PC-9 (cell line): ENCODE results near the gene RELB. TPM values are rescaled to one million over a fixed set of nuclear protein-coding genes. Genes with fewer than 3 reads are reported as not detected.

Experiments used
- BruUV-seq: library from RNA; stranded (reverse); fragments of 400-500 nt; replicated peaks from 2 replicates; lab custom pipeline; 2021; lab: Mats Ljungman, UMichigan
- CTCF ChIA-PET: fragments of 300-600 bp; sonication (Branson Sonifier 250); formaldehyde crosslinking; loops from one replicate; lab custom pipeline; 2022; ENCODE audit warnings: antibody characterized with exemption; lab: Charles Lee
- POLR2A ChIA-PET: fragments of 300-600 bp; sonication (Branson Sonifier 250); formaldehyde crosslinking; loops from one replicate; lab custom pipeline; 2022; ENCODE audit warnings: antibody characterized with exemption; ENCODE audit not compliant: unreplicated experiment; lab: Charles Lee
- DNase-seq, 2 experiments: peaks; one replicate each; pipeline versions ENCODE4 v3.0.0 to v3.0.0-alpha.2; 2015 to 2022; ENCODE audit warnings: mixed read lengths in 1 of 2
- H2AFZ ChIP-seq: fragments of 200-600 bp; sonication (generic); 2 replicates; pipeline ENCODE4 v1.8.1; 2017; ENCODE audit warnings: antibody characterized with exemption
- H3F3A ChIP-seq: fragments of 200-600 bp; sonication (generic); 2 replicates; pipeline ENCODE4 v1.8.1; 2017; ENCODE audit warnings: antibody characterized with exemption, mild to moderate bottlenecking, low read depth; ENCODE audit not compliant: insufficient read depth
- H3K27ac ChIP-seq: fragments of 200-600 bp; sonication (generic); 2 replicates; pipeline ENCODE4 v1.6.1; 2016; ENCODE audit warnings: mixed run types
- H3K27me3 ChIP-seq: fragments of 200-600 bp; sonication (generic); 2 replicates; pipeline ENCODE4 v1.6.1; 2016; ENCODE audit warnings: low read depth, mixed run types; ENCODE audit not compliant: insufficient read depth
- H3K36me3 ChIP-seq: fragments of 200-600 bp; sonication (generic); 2 replicates; pipeline ENCODE4 v1.6.1; 2016; ENCODE audit warnings: low read depth, mixed run types
- H3K4me1 ChIP-seq: fragments of 200-600 bp; sonication (generic); replicated peaks from 2 replicates; pipeline ENCODE4 v1.6.1; 2016; ENCODE audit warnings: mixed run types; ENCODE audit not compliant: insufficient read depth
- H3K4me2 ChIP-seq: fragments of 200-600 bp; sonication (generic); 2 replicates; pipeline ENCODE4 v1.6.1; 2017; ENCODE audit warnings: mixed run types
- H3K4me3 ChIP-seq: fragments of 200-600 bp; sonication (generic); 2 replicates; pipeline ENCODE4 v1.6.1; 2016; ENCODE audit warnings: mixed run types
- H3K79me2 ChIP-seq: fragments of 200-600 bp; sonication (generic); 2 replicates; pipeline ENCODE4 v1.6.1; 2017; ENCODE audit warnings: low read depth, mixed run types
- H3K9me2 ChIP-seq: fragments of 200-600 bp; sonication (generic); 2 replicates; pipeline ENCODE4 v1.8.1; 2017; ENCODE audit warnings: mild to moderate bottlenecking; ENCODE audit not compliant: insufficient read depth
- H3K9me3 ChIP-seq: fragments of 200-600 bp; sonication (generic); 2 replicates; pipeline ENCODE4 v1.8.1; 2016; ENCODE audit warnings: low read depth; ENCODE audit not compliant: insufficient read depth
- H4K20me1 ChIP-seq: fragments of 200-600 bp; sonication (generic); 2 replicates; pipeline ENCODE4 v1.8.1; 2017; ENCODE audit not compliant: insufficient read depth
- EZH2 ChIP-seq: fragments of 200-600 bp; sonication (generic); IDR thresholded peaks from 2 replicates; pipeline ENCODE4 v1.8.0; 2017; ENCODE audit warnings: antibody characterized with exemption, low read depth
- intact Hi-C: fragments of 100-400 bp; cut with micrococcal nuclease; formaldehyde crosslinking; loops from one replicate; pipeline ENCODE4 v1.10.0; 2022; ENCODE audit not compliant: unreplicated experiment
- total RNA-seq: library from RNA; stranded (reverse); gene quantifications from 2 replicates; pipeline ENCODE4 v1.2.3, GENCODE V29; 2021
- TF ChIP-seq, protein P1 (sequence below): fragments of 200-600 bp; sonication (generic); conservative IDR thresholded peaks from 2 replicates; pipeline ENCODE4 v1.6.1; 2017; ENCODE audit warnings: mixed run types, antibody characterized with exemption, mild to moderate bottlenecking, moderate library complexity

RELB gene
- total RNA-seq, 1 experiment from 2014 or later: 5.8 TPM

GRCh38 chr19:45049073-45049736 lies 47.9 kb downstream of the RELB start:
- POLR2A ChIA-PET: interaction anchor here (0.6 kb wide), 1 partner anchor 169 kb away, joined by 5 read pairs; no protein-coding TSS in a partner anchor
- Histone ChIP-seq H3K4me2 (no peak overlapping the region), H3K27ac (no peak overlapping the region), H3K79me2 (peaks cover 68% of the 10 kb centered on the region), H3K36me3 (peaks cover 38% of the 10 kb centered on the region), H3K27me3 (no peaks in the 10 kb centered on the region), H4K20me1 (peaks cover 97% of the 10 kb centered on the region), H3K9me2 (no peaks in the 10 kb centered on the region), H3F3A (peaks cover 31% of the 10 kb centered on the region; the same call in 1 of the 2 replicates), H2AFZ (no peak overlapping the region), H3K4me3 (no peak overlapping the region), H3K4me1 (no peaks in the 10 kb centered on the region), H3K9me3 (no peaks in the 10 kb centered on the region)
- no peak for DNase-seq
- CTCF ChIA-PET: interaction anchor here (1.0 kb wide), 1 partner anchor 10 kb away, joined by 3 read pairs; the partner anchor contains the start of gene CLASRP
- BruUV-seq: no TSS peak
- TF ChIP-seq EZH2: no peak
- TF ChIP-seq, protein P1, sequence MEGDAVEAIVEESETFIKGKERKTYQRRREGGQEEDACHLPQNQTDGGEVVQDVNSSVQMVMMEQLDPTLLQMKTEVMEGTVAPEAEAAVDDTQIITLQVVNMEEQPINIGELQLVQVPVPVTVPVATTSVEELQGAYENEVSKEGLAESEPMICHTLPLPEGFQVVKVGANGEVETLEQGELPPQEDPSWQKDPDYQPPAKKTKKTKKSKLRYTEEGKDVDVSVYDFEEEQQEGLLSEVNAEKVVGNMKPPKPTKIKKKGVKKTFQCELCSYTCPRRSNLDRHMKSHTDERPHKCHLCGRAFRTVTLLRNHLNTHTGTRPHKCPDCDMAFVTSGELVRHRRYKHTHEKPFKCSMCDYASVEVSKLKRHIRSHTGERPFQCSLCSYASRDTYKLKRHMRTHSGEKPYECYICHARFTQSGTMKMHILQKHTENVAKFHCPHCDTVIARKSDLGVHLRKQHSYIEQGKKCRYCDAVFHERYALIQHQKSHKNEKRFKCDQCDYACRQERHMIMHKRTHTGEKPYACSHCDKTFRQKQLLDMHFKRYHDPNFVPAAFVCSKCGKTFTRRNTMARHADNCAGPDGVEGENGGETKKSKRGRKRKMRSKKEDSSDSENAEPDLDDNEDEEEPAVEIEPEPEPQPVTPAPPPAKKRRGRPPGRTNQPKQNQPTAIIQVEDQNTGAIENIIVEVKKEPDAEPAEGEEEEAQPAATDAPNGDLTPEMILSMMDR: no peak
- intact Hi-C loops: no loop called here

GRCh38 chr19:45050036-45050435 lies 48.8 kb downstream of the RELB start:
- no TSS peak for BruUV-seq
- no peaks in the 10 kb centered on the region for H3K27me3 ChIP-seq
- no peaks in the 10 kb centered on the region for H3K4me1 ChIP-seq
- no peaks in the 10 kb centered on the region for H3K9me3 ChIP-seq
- no peak for TF ChIP-seq EZH2
- TF ChIP-seq, protein P1: no peak
- no peak overlapping the region for H3K4me2 ChIP-seq
- ChIA-PET POLR2A (no interaction called here), CTCF (interaction anchor here (0.5 kb wide), 1 partner anchor 96 kb away, joined by 3 read pairs; no protein-coding TSS in a partner anchor)
- intact Hi-C loops: loop anchor here (10.0 kb wide), 1 partner anchor 145 kb away; the partner anchor contains the start of gene APOE
- H3F3A ChIP-seq: peaks cover 31% of the 10 kb centered on the region; the same call in 1 of the 2 replicates
- H3K79me2 ChIP-seq: peaks cover 59% of the 10 kb centered on the region
- H3K36me3 ChIP-seq: peaks cover 43% of the 10 kb centered on the region
- H3K4me3 ChIP-seq: no peak overlapping the region
- no peaks in the 10 kb centered on the region for H3K9me2 ChIP-seq
- DNase-seq: no peak
- no peak overlapping the region for H3K27ac ChIP-seq
- no peak overlapping the region for H2AFZ ChIP-seq
- H4K20me1 ChIP-seq: peaks cover 97% of the 10 kb centered on the region

DNA sequence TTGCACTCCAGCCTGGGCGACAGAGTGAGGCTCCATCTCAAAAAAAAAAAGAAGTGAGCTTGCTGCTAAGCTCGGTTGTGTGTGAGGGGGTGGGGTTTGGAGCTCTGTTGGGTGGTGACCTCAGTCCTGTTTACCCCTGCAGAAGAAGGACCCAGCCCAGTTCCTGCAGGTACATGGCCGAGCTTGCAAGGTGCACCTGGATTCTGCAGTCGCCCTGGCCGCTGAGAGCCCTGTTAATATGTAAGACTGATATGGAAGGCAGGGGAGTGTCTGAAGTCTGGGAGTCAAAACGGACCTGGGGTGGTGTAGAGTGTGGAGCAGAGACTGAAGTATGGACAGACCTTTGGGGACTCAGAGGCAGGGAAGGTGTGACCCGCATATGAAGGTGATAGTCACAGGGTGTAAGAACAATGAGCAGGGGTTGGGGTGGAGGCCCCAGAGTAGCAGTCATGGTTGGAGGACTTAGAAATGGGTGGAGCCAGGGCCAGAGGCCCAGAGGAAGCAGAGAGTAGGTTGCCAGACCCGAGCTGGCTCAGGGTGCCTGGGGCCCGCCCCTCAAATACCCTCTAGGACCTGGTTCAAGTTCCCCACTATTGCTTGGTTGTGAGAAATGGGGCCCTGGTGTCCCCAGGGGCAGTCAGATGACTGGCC lies 50.8 kb downstream of the RELB start:
- no peak for TF ChIP-seq EZH2
- TF ChIP-seq, protein P1: no peak
- Histone ChIP-seq H3K9me3 (no peaks in the 10 kb centered on the region), H3F3A (peaks cover 28% of the 10 kb centered on the region; the same call in 1 of the 2 replicates), H3K4me1 (no peaks in the 10 kb centered on the region), H3K36me3 (peaks cover 31% of the 10 kb centered on the region), H4K20me1 (peaks cover 80% of the 10 kb centered on the region), H3K27me3 (no peaks in the 10 kb centered on the region), H3K9me2 (no peaks in the 10 kb centered on the region), H3K4me3 (no peak overlapping the region), H2AFZ (no peak overlapping the region), H3K4me2 (no peak overlapping the region), H3K79me2 (peaks cover 39% of the 10 kb centered on the region), H3K27ac (no peak overlapping the region)
- ChIA-PET POLR2A (no interaction called here), CTCF (no interaction called here)
- no peak for DNase-seq
- intact Hi-C loops: loop anchor here (10.0 kb wide), 1 partner anchor 147 kb away; the partner anchor contains the start of gene APOE
- BruUV-seq: no TSS peak
